Measurements from ENCODE around the gene TAAR1.

DNA sequence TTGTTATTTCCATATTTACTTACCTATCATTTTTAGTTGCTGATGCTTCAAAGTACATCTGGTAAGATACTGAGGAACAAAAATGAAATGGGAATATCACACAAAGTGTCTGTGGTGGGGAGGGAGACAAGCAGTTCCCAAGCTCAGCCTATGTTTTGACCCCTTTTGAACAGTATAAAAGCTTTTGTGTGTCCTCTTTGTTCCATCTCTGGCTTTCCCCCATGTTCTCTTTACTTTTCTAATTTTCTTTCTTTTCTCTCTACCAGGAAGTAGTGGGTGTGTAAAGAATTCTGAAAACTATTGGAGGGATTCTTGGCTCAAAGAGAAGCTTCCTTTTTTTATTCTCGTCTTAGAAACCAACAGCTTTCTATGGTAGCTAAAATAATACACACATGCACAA lies 42.3 kb downstream of the TAAR1 start:
- TF ChIP-seq, protein P1, sequence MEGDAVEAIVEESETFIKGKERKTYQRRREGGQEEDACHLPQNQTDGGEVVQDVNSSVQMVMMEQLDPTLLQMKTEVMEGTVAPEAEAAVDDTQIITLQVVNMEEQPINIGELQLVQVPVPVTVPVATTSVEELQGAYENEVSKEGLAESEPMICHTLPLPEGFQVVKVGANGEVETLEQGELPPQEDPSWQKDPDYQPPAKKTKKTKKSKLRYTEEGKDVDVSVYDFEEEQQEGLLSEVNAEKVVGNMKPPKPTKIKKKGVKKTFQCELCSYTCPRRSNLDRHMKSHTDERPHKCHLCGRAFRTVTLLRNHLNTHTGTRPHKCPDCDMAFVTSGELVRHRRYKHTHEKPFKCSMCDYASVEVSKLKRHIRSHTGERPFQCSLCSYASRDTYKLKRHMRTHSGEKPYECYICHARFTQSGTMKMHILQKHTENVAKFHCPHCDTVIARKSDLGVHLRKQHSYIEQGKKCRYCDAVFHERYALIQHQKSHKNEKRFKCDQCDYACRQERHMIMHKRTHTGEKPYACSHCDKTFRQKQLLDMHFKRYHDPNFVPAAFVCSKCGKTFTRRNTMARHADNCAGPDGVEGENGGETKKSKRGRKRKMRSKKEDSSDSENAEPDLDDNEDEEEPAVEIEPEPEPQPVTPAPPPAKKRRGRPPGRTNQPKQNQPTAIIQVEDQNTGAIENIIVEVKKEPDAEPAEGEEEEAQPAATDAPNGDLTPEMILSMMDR (IDR thresholded peaks at IDR 0.05; ENCODE audit: insufficient read depth, low read length, poor library complexity, severe bottlenecking), result no peak
- TF ChIP-seq EZH2phosphoT487 (conservative IDR thresholded peaks at IDR 0.05; ENCODE audit: low read length), result no peak

Data from SU-DHL-6 (cell line).